ENCODE data around the gene BEX4.

DNA sequence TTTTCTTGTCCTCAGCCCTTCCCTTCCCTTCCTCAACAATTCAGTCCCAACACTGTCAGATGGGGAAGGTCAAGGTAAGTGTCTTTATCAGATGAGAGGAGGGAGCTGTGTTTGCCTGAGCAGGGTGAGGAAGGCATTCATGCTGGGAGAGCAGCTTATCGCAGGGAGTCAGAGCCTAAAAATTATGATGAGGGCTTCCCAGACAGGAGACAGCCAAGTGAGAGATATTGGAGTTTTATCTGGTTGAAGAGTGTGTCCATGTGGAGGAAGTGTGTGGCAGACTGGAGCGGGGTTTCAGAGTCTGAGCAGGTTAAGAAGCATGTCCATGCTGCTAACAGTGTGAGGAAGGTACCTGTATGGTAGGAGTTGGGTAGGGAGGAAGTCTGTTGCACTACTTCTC, 18.4 kb downstream of the BEX4 start:
- TF ChIP-seq, protein P1, sequence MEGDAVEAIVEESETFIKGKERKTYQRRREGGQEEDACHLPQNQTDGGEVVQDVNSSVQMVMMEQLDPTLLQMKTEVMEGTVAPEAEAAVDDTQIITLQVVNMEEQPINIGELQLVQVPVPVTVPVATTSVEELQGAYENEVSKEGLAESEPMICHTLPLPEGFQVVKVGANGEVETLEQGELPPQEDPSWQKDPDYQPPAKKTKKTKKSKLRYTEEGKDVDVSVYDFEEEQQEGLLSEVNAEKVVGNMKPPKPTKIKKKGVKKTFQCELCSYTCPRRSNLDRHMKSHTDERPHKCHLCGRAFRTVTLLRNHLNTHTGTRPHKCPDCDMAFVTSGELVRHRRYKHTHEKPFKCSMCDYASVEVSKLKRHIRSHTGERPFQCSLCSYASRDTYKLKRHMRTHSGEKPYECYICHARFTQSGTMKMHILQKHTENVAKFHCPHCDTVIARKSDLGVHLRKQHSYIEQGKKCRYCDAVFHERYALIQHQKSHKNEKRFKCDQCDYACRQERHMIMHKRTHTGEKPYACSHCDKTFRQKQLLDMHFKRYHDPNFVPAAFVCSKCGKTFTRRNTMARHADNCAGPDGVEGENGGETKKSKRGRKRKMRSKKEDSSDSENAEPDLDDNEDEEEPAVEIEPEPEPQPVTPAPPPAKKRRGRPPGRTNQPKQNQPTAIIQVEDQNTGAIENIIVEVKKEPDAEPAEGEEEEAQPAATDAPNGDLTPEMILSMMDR (IDR thresholded peaks at IDR 0.05): no peak
- no peak for TF ChIP-seq POLR2A (IDR thresholded peaks at IDR 0.05)
- TF ChIP-seq POLR2AphosphoS5 (IDR thresholded peaks at IDR 0.05): no peak

All from transverse colon (tissue), 4 donors.